ENCODE results near the gene ITGB4.

Gene ITGB4

DNA sequence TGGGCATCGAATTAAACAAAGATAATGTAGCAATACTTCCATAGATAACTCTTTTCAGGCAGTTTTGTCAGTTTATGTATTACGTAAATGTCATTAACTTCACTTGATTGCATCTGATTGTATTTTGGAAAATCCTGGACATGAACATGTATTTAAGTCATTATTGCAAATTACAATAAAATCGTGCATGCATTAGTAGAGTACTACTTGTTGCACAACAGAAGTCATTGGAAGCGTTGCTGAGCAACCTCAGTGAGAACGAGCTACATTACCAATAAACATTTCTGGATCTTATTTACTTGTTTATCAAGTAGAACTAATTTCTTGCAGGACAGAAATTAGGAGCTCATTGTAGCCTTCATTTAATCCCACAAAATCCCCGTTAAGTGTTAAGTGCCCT lies 70.0 kb downstream of the ITGB4 start:
- no peak for DNase-seq (ENCODE audit: low read depth)

DNA sequence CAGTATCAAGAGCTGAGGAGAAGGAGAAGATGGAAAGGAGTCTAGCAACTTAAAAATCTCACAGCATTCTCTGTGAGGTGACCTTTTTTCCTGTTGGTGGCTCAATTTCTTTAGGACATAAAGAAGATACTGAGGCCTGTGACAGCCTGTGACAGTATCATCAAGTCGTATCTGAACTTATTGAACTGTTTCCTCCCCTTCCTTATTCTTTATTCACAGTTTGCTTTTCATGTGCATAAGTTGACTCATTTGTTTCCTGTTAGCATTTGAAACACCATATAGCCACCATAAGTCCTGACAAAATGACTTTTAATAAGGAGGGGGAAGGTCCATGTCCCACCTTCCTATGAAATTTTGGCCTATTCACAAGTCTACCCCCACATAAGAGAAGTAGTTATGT lies 72.2 kb downstream of the ITGB4 start:
- DNase-seq (ENCODE audit: low read depth): no peak

DNA sequence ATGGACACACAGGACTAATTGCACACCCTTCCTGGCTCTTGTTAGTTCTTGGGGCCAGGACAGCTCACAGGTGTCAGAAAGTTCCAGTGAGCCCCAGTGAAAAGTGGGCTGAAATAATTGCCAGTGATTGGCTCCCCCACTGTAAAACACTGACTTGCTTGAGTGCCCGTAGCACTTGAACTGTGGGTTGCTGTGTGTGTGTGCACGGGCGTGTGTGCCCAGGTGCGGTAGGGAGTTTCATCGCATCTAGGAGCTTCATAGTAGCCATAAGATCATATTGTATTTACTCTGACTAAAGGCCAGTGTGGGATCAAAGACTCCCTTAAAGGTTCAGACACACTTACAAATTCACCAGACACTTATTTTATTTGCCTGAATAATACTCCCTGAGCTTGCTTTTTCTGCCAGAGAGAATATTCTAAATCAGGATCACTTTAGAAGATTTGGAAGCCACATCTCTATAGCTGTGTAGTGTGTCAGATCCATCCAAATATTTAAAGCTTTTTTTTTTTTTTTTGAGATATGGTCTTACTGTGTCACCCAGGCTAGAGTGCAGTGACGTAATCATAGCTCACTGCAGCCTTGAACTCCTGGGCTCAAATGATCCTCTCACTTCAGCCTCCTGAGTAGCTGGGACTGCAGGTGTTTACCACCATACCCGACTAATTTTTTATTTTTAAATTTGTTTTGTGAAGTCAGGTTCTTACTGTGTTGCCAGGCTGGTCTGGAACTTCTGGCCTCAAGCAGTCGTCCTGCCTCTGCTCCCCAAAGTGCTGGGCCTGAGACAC lies 74.8 kb downstream of the ITGB4 start:
- DNase-seq (ENCODE audit: low read depth): no peak

DNA sequence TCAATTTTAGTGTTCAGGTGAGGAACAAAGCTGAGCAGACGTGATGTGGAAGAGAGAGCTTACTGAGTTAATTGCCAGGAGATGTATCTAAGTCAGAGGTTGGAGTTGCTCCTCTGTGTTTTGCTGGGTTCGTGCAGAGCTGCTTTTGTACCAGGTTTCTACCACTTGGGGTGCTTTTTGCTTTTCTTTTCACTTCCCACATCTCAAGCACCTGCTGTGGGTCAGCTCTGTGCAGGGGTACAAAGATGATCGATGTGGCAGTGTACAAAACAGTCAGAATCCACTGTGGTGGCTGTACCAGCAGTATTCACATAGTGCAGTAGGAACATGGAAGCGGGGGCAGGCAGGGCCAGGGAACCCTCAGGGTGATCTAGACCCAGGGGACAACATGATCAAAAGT lies 78.1 kb downstream of the ITGB4 start:
- DNase-seq (ENCODE audit: low read depth): no peak

DNA sequence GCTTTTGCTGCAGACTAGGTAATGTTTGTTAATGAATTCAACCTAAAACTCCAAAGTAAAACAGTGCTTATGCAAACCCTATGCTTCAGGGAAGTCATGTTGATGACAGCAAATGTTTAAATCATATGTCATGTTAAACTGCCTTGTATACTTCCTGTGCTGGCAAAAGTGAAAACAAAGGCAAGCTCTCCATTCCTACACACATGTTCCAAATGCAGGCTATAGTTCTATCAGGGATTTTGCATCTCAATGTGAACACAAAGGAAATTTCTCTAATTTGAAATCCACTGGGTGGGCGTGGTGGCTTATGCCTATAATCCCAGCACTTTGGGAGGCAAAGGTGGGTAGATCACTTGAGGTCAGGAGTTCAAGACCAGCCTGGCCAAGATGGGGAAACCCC lies 82.6 kb downstream of the ITGB4 start:
- no peak for DNase-seq (ENCODE audit: low read depth)

DNA sequence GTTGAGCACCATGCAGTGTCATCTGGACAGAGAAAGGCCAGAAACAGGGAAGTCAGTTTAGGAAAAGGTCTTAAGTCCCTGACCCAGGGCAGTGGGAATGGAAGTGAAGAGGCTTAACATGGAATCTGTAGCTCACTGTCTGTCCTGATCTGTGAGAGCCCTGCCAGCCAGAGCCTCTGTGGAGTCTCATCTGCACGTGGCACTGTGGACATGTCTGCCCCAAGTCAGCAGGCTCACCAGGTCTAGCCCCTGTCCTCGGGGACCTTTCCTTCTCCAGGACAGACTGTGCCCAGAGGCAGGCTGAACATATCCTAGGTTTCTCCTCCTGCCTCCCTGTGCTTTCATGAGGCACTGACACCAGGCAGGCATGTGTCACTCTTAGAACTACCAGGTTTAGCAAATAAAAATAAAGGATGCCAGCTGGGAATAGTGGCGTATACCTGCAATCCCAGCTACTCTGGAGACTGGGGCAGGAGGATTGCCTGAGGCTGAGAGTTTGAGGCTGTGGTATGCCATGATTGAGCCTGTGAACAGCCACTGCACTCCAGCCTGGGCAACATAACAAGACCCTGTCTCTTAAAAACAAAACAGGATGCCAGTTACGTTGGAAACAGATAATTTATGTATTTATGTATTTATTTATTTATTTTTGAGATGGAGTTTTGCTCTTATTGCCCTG lies 85.7 kb downstream of the ITGB4 start:
- DNase-seq (ENCODE audit: low read depth): no peak
